ENCODE measurements around the gene TSPAN9. TPM values are rescaled to one million over a fixed set of nuclear protein-coding genes. Genes with fewer than 3 reads are reported as not detected.

TSPAN9 gene
- total RNA-seq, 1 donor from 2014 or later: 109 TPM

DNA sequence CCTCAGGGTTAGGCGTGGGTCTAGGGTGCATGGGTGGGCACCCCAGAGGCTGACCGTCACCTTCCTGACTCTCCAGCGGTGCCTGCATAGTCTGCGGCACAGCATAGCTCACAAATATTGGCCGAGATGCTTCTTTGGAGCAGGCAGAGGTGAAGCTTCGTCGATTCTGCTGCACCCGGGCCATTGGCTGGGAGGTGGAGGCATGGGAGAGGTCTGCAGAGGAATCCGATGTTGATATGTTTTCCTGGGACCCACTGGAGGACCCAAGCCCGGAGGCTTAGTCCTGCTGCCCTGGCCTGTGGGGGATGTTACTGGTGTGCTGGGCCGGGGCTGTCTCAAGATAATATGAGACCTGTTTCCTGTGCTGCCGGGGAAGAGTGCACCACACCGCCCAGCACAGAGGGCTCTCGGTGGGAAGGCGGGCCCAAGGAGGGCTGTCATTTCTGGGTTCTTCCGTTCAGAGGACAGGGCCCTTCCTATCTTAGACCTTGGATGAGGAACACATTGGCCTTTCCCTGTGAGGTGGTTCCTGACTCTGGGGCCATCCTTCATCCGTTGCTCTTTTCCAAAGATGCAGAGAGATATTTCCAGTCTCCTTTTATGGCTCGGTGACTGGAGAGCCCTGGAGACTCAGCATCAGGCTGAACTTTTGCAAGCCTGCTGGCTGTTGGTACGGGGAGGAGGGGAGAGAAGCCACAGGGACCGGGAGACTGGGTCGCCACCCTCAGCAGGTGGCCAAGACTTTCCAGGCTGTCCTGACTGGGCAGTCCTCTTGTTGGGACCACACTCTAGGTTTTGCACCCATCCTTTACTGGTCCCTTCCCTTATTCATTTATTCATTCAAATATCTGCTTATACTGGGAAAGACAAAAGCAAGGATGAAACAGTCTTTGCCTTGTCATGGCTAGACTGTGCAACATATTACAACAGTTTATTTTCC is 143.5 kb downstream of the TSPAN9 start:
- H3K9me3 ChIP-seq: no peaks in the 10 kb centered on the region
- H3K27ac ChIP-seq: peak overlapping the region; percentile 90 to 95
- no peak for DNase-seq (ENCODE audit: low spot score in 2 of 2)
- H3K4me1 ChIP-seq: peaks cover 17 to 31% of the 10 kb centered on the region in 2 donors
- TF ChIP-seq, protein P1, sequence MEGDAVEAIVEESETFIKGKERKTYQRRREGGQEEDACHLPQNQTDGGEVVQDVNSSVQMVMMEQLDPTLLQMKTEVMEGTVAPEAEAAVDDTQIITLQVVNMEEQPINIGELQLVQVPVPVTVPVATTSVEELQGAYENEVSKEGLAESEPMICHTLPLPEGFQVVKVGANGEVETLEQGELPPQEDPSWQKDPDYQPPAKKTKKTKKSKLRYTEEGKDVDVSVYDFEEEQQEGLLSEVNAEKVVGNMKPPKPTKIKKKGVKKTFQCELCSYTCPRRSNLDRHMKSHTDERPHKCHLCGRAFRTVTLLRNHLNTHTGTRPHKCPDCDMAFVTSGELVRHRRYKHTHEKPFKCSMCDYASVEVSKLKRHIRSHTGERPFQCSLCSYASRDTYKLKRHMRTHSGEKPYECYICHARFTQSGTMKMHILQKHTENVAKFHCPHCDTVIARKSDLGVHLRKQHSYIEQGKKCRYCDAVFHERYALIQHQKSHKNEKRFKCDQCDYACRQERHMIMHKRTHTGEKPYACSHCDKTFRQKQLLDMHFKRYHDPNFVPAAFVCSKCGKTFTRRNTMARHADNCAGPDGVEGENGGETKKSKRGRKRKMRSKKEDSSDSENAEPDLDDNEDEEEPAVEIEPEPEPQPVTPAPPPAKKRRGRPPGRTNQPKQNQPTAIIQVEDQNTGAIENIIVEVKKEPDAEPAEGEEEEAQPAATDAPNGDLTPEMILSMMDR (IDR thresholded peaks at IDR 0.05): no peak
- no peaks in the 10 kb centered on the region for H3K36me3 ChIP-seq
- intact Hi-C loops (cut with DNase I): no loop called here
- no peaks in the 10 kb centered on the region for H3K27me3 ChIP-seq
- H3K4me3 ChIP-seq: no peak overlapping the region

DNA sequence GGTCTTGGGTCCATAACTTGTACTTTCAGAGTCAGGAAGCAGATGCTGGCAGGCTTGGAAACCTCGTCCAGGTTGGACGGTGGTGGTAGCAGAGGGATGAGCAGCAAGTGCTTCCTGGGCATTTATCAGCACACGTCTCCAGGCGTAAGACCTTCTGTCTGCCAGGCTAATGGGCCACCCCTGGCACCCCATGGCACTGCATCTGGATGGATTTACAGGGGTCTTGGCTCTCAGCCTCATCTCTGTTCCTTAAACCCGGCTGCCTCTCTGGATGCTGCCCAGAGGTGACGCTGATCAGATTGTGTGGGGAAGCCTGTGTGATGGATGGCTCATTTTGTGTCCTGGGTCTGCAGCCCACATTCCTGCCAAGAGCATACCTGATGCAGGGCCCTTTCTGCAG is 145.1 kb downstream of the TSPAN9 start:
- Histone ChIP-seq H3K4me3 (no peak overlapping the region), H3K27ac (no peak overlapping the region), H3K36me3 (no peaks in the 10 kb centered on the region), H3K27me3 (no peaks in the 10 kb centered on the region), H3K4me1 (peaks cover 14 to 28% of the 10 kb centered on the region in 2 donors), H3K9me3 (no peaks in the 10 kb centered on the region)
- TF ChIP-seq, protein P1 (IDR thresholded peaks at IDR 0.05): no peak
- DNase-seq (ENCODE audit: low spot score in 2 of 2): no peak
- intact Hi-C loops (cut with DNase I): no loop called here

DNA sequence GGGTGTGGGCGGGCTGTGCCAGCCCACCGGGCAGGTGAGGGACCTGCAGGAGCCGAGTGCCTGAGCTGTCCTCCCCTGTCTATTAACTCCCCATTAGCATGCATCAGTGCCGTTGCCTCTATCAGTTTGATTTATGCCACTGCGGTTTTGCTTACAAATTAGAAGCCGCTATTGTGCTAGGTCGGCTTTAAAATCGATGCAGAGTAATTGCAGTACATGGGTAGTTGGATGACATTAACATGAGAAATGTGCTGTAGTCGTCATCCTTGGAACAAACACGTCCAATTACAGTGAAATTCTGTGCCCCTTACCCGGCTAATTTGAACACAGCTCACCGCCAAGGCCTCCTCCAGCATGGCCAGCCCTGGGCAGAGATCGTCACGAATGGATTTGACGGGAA is 145.8 kb downstream of the TSPAN9 start:
- H3K9me3 ChIP-seq: no peaks in the 10 kb centered on the region
- peaks cover 14 to 21% of the 10 kb centered on the region in 2 donors for H3K4me1 ChIP-seq
- intact Hi-C loops (cut with DNase I): no loop called here
- TF ChIP-seq, protein P1 (IDR thresholded peaks at IDR 0.05): no peak
- no peaks in the 10 kb centered on the region for H3K27me3 ChIP-seq
- H3K36me3 ChIP-seq: no peaks in the 10 kb centered on the region
- H3K27ac ChIP-seq: no peak overlapping the region
- H3K4me3 ChIP-seq: no peak overlapping the region
- no peak for DNase-seq (ENCODE audit: low spot score in 2 of 2)

DNA sequence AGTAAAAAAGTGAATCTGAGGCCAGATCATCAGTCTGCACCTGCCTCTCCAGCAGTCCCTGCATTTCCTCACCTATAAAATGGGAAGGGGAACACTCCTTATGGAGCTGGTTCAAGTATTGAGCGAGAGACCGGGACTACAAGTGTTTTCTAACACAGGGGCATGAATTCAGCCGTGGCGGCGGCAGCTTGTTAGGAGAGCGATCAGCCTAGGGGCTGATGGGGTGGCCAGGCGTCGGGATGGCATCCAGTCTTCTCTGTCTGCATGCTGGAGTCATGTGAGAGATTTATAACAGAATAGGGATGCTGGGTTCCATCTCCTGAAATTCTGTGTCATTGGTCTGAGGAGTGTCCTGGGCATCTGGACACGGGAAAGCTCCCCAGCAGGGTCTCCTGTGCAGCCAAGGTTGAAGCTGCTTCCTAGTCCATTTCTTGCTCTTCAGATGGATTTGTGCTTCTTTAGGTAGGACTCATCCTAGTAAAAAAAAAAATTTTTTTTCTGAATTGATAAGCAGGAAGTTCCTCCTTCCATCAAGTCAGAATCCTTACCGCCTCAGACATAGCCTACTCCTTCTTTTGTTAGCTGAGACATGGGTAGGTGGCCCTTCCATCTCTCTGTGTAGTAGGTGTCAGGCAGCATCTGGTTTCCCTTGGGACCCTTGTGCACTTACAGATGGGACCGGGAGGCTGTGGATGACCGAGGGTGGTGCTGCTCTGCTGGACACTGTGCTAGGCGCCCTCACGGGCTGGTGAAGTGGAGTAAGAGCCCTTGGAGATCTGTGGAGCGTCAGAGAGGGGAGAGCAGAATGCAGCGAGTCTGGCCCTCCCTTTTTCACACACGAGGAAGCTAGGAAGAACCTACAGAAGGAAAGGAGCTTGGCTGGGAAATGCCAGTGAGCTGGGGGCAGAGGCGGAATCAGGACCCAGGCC is 146.7 kb downstream of the TSPAN9 start:
- intact Hi-C loops (cut with DNase I): no loop called here
- DNase-seq (ENCODE audit: low spot score in 2 of 2): no peak
- H3K27me3 ChIP-seq: no peaks in the 10 kb centered on the region
- peaks cover 8 to 14% of the 10 kb centered on the region in 2 donors for H3K4me1 ChIP-seq
- H3K4me3 ChIP-seq: no peak overlapping the region
- TF ChIP-seq, protein P1 (IDR thresholded peaks at IDR 0.05): no peak
- H3K27ac ChIP-seq: no peak overlapping the region
- H3K9me3 ChIP-seq: no peaks in the 10 kb centered on the region
- no peaks in the 10 kb centered on the region for H3K36me3 ChIP-seq

DNA sequence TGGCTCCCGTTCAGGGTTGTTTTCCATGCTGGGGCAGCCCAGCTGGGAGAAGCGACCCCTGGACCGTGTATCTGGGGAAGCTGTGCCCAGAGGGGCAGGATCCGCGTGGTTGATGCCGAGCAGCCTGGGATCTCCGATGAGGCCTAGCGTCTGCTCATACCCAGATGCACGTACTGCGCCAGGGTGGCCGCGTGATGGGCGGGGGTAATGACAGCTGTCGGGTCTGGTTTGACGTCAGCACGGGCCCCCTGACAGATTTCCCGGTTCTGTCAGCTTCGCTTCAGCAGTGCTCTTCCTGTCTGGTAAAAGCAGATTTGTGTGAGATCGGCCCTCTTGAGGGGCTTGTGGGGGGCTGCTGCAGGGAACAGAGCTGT is 147.3 kb downstream of the TSPAN9 start:
- TF ChIP-seq, protein P1 (IDR thresholded peaks at IDR 0.05): no peak
- intact Hi-C loops (cut with DNase I): no loop called here
- DNase-seq (ENCODE audit: low spot score in 2 of 2): no peak
- Histone ChIP-seq H3K4me3 (no peak overlapping the region), H3K9me3 (no peaks in the 10 kb centered on the region), H3K27me3 (no peaks in the 10 kb centered on the region), H3K4me1 (peaks cover 3 to 8% of the 10 kb centered on the region in 2 donors), H3K27ac (no peak overlapping the region), H3K36me3 (no peaks in the 10 kb centered on the region)

Data from ascending aorta (tissue), 2 donors.